IPS-20b (cell line): ENCODE results near the gene ENO4.
A peak's percentile ranks its signal among the peaks of the same experiment; 100 is the strongest.

Experiments
- H3K27ac ChIP-seq: one replicate; pipeline ENCODE4 v1.5.1; 2013; ENCODE audit warnings: low read length
- H3K27me3 ChIP-seq: 2 replicates; pipeline ENCODE4 v1.6.1; 2013; ENCODE audit warnings: mild to moderate bottlenecking, low read length, inconsistent platforms; ENCODE audit not compliant: insufficient read depth
- H3K36me3 ChIP-seq: 2 replicates; pipeline ENCODE4 v1.6.1; 2013; ENCODE audit warnings: low read depth, mild to moderate bottlenecking, inconsistent platforms, low read length, moderate library complexity; ENCODE audit not compliant: insufficient read depth
- H3K4me1 ChIP-seq: 2 replicates; pipeline ENCODE4 v1.6.1; 2013; ENCODE audit warnings: mild to moderate bottlenecking, control low read depth, inconsistent platforms, low read length, moderate library complexity; ENCODE audit not compliant: insufficient read depth
- H3K4me3 ChIP-seq: 2 replicates; pipeline ENCODE4 v1.5.1; 2013; ENCODE audit warnings: mild to moderate bottlenecking, low read length, inconsistent platforms
- H3K9ac ChIP-seq: 2 replicates; pipeline ENCODE4 v1.6.1; 2013; ENCODE audit warnings: low read depth, mild to moderate bottlenecking, inconsistent platforms, low read length, moderate library complexity
- H3K9me3 ChIP-seq: 2 replicates; pipeline ENCODE4 v1.6.1; 2013; ENCODE audit warnings: mild to moderate bottlenecking, low read depth, low read length, inconsistent platforms; ENCODE audit not compliant: insufficient read depth

Gene ENO4

DNA sequence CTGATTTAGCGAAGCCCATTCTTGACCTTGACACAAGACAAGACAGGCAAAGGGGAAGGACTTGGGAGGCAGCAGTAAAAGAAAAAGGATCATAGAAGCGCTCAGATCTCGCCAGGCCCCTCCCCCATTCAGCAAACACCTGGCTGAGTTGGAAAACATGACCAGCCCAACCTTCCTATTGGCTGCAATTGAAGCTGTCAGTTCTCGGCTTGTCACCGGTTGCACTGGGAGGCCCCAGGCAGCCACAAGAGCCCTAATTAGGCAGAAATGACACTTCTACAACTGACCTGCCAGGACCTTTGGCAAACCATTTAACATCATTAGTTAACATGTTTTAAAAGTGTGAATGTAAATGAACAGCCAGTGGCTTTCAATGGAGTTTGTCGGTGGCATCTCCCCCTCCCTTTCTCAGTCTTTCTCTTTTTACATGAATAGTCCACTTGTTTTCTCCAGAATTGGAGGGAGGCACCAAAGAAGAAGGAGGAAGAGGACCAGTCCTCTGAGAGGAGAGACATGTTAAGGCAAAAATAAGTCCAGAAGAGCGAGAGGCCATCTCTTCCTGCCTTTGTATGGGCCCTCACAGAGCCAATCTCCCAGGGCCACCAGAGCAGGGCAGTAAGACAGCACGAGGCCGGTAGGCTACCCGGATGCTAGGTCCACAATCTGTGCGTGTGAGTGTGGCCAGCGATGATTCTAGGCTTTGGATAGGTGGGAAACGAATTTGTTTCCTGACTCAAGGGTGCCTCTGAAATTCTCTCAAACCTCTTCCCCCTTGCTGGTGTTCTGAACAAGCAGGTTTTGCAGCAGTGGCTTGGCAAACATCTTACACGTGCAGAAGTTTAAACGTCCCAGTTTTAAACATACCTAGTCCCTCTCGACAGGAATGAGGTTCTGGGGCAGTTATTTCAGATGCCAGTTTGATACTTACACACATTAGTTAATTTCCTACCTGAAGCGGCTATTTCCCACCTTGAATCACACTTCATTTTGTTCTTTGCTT is 15.0 kb upstream of the ENO4 start:
- no peaks in the 10 kb centered on the region for H3K36me3 ChIP-seq
- no peaks in the 10 kb centered on the region for H3K9me3 ChIP-seq
- H3K27me3 ChIP-seq = no peaks in the 10 kb centered on the region; the same call in 1 of the 2 replicates
- H3K27ac ChIP-seq = no peak overlapping the region
- no peak overlapping the region; the same call in 1 of the 2 replicates for H3K9ac ChIP-seq
- H3K4me1 ChIP-seq = peaks cover 48% of the 10 kb centered on the region
- H3K4me3 ChIP-seq = no peak overlapping the region; the same call in 1 of the 2 replicates

DNA sequence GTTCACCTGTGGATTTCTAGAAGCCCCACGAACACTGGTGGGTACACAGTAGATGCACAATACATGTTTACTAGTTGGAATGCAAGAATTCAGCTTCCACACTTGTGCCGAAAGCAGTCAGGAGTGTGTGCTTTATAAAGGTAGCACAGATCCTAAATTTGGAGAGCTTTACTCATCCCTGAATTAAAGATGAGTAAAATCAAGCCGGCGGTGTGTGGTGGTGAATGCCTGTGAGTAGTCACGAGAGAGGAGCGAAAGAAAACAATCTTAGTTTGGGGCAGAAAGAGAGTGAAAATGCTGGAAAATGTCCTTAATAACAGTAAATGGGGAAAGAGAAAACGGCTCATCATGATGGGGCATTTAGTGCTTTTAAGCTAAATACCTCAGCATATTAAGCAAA is 13.6 kb upstream of the ENO4 start:
- H3K9ac ChIP-seq = peak overlapping the region; percentile 44; the same call in 1 of the 2 replicates

DNA sequence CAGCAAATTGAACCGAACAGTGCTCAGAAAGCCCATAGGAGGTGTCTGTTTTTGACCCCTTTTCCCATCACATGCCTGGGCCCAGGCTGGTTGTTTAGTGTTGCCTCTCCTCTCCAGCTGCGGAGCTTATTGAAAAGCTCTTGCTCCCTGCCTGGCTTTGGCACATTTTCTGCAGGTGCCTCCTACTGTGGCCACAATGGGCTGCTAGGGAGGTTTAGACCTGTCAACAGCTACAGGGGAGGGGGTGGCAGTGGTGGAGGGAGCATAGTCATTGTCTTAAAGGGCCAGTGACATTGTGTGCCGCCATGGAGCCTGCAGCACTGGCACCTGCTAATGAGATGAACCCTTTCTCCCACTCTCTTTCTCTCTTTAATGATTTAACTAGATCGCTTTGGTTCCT is 13.2 kb upstream of the ENO4 start:
- no peaks in the 10 kb centered on the region for H3K36me3 ChIP-seq
- peak overlapping the region; percentile 13 for H3K27ac ChIP-seq
- H3K9ac ChIP-seq = peak overlapping the region; percentile 44; the same call in 1 of the 2 replicates
- no peaks in the 10 kb centered on the region; the same call in 1 of the 2 replicates for H3K27me3 ChIP-seq
- H3K4me1 ChIP-seq = peaks cover 60% of the 10 kb centered on the region
- peak overlapping the region; percentile 49; the same call in 1 of the 2 replicates for H3K4me3 ChIP-seq
- no peaks in the 10 kb centered on the region for H3K9me3 ChIP-seq

More for the DNA sequence above, 13.6 kb upstream of the ENO4 start:
- Histone ChIP-seq H3K27me3 (no peaks in the 10 kb centered on the region; the same call in 1 of the 2 replicates), H3K36me3 (no peaks in the 10 kb centered on the region), H3K27ac (peak overlapping the region; percentile 13), H3K4me3 (peak overlapping the region; percentile 49; the same call in 1 of the 2 replicates), H3K9me3 (no peaks in the 10 kb centered on the region), H3K4me1 (peaks cover 59% of the 10 kb centered on the region)

DNA sequence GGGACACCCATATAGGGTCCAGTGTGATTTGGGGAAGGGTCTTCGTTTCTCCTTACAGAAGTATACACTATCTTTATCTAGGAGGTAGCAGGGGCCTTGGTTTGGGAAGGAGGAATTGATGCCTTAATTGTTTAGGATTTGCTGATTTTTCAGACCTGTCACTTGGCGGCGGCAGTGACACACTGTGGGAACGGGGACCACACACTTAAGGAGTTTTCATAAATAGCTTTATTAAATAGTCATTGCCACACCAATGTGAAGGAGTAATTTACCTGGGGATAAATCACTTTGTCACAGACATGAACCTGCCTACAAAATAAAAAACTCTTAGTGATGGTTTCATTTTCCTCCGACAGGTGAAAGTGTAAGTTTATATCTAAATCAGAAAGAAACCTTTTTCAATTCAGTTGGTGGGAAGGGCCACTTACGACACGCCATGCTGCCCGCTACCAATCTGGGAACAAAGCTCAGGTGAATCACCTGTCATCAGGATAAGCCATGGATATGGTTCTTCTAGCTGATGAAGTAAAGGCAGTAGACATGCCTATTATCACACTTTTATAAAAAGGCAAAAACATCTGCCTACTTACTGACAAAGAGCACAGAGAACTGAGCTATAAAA is 12.3 kb upstream of the ENO4 start:
- no peaks in the 10 kb centered on the region for H3K36me3 ChIP-seq
- no peak overlapping the region for H3K27ac ChIP-seq
- no peaks in the 10 kb centered on the region; the same call in 1 of the 2 replicates for H3K27me3 ChIP-seq

DNA sequence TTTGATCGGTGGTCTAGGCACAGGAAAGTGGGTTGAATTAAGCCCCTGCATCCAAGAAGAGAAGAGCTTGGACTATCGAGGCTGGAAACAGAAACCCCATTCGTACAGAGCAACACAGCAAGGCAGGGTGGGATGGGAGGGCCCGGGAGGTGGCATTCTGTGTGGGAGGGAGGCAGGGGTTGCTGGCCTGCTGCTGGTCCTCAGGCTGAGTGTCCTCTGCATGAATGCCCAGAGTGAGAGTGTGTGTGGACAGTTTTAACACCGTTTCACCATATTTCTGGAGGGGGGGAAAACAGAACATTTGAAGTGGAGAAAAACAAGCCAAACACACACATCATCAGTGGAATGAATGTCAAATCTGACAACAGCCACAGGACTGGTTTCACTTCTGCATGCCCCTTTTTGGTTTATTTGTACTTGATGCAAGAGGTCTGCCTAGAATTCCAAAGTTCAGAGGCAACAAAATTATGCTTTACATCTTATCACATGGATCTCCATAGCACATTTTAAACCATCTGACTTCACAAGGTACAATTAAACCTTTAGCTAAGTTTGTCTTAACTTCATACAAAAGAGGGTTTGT is 11.1 kb upstream of the ENO4 start:
- peak overlapping the region; percentile 49; the same call in 1 of the 2 replicates for H3K9ac ChIP-seq
- no peak overlapping the region for H3K27ac ChIP-seq
- H3K27me3 ChIP-seq = no peaks in the 10 kb centered on the region; the same call in 1 of the 2 replicates
- H3K9me3 ChIP-seq = no peaks in the 10 kb centered on the region
- peaks cover 60% of the 10 kb centered on the region for H3K4me1 ChIP-seq
- H3K36me3 ChIP-seq = no peaks in the 10 kb centered on the region
- no peak overlapping the region for H3K4me3 ChIP-seq

More for the DNA sequence above, 12.3 kb upstream of the ENO4 start:
- H3K4me1 ChIP-seq = peaks cover 60% of the 10 kb centered on the region
- no peak overlapping the region for H3K9ac ChIP-seq
- no peaks in the 10 kb centered on the region for H3K9me3 ChIP-seq
- no peak overlapping the region for H3K4me3 ChIP-seq

DNA sequence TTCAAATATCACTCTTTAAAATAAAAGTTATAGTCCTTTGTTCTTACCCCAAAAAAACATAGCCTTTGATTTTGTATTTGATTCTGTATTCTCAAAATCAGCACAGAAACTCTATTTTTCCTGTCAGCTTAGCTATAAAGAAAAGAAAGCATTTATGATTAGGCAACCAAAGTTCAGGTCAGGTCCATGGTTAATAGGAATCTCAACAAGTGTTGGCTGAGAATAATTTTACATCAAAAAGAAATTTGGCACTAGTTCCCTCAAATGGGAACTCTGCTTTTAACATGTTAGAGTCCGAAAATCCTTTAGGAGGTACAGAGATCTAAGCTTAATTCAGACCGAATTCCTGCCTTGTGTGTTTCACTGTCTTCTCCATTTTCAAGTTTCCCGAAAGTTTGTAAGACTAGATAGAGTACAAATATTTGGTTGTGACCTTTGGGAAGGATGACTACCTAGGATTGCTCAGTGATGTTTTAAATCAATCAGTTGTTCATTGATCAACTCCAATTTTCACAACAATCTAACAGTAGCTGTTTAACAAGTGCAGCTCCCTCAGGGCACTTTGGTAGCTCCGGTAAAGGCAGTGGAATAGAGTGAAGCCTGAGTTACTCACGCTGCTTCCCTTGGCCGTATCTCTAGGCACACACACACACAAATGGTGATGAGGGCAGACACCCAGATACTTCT is 8.8 kb upstream of the ENO4 start:
- Histone ChIP-seq H3K27ac (no peak overlapping the region), H3K36me3 (no peaks in the 10 kb centered on the region), H3K27me3 (no peaks in the 10 kb centered on the region), H3K9ac (no peak overlapping the region), H3K4me3 (no peak overlapping the region), H3K4me1 (peaks cover 43% of the 10 kb centered on the region), H3K9me3 (no peaks in the 10 kb centered on the region)

DNA sequence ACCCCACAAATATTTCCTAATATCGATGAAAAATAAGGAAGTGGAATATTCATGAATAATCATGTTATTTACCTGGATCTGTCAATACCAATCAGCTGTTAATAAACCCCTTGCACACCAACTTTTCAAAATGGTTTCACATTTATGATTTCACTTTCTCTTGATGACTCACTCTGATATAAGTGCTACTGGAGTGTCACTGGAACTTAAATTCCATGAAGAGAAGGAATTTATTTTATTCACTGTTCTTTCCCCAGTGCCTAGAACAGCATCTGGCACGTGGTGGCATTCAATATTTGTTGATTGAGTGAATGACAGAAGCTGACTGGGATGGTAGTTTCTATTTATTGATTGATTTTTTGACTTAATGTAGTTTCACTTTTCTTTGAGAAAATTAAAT is 3.5 kb upstream of the ENO4 start:
- no peak overlapping the region for H3K4me3 ChIP-seq

DNA sequence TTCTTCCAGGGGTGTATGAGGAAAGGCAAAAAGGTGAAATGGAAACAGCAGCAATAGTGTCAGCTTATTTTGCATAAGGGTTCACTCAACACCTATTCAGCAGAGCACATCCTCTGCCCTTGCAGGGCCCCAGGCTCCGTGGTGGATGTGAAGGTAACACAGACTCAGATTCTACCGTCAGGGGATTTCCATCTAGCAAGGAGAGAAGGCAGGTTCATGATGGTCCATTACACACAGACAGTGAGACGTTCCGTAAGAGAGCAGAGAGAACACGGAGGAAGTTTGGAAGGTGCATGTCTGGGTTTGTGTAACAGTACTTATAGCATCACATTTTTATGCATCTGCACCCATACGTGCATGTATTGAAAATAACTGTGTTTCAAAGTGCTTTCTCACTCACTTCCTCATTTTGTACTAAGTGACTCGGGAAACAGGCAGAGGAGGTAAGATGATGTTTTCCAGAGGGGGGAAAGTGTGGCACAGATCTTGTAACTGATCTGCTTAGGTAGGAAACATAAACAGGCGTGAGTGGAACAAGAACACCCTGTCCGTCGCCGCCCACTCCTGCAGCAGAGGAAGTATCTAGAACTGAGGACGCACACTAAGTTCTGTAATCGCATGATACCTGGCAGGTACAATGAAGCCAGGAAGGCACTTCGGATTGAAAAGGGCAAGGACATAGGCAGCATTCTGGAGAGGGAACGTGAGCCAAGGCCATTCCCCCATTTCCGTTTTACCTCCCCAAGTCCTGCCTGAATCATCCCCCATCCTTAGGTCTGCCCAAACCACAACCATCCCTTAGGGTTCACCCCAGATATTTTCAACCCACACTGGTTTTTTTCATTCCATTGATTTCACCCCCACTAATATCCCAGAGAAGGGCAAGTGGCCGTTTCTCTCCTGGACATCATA is 1.0 kb upstream of the ENO4 start:
- Histone ChIP-seq H3K4me3 (peak overlapping the region; percentile 88), H3K27ac (no peak overlapping the region)

More for the DNA sequence above, 3.5 kb upstream of the ENO4 start:
- Histone ChIP-seq H3K9me3 (no peaks in the 10 kb centered on the region), H3K9ac (no peak overlapping the region), H3K4me1 (peaks cover 16% of the 10 kb centered on the region; the same call in 1 of the 2 replicates), H3K36me3 (no peaks in the 10 kb centered on the region), H3K27ac (no peak overlapping the region), H3K27me3 (peaks cover 23% of the 10 kb centered on the region)

DNA sequence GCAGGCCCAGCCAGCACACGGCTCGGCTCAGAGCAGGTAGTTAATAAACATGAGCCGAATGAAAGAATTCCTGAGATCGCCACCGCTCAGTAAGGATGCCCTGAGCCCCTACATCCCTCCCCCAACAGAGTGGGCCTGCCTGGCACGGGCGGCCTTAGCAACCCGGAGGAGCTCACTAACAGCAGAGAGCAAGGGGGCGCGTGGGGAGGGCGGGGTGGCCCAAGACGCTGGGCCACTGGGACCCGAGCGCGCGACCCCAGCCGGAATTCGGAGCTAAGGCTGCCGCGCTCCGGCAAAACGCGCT is 403 bp upstream of the ENO4 start:
- peak overlapping the region; percentile 91 for H3K9ac ChIP-seq
- no peaks in the 10 kb centered on the region for H3K9me3 ChIP-seq
- H3K4me1 ChIP-seq = peaks cover 16% of the 10 kb centered on the region; the same call in 1 of the 2 replicates
- H3K27ac ChIP-seq = no peak overlapping the region
- no peaks in the 10 kb centered on the region for H3K36me3 ChIP-seq
- peaks cover 34% of the 10 kb centered on the region for H3K27me3 ChIP-seq
- peak overlapping the region; percentile 88 for H3K4me3 ChIP-seq

More for the DNA sequence above, 1.0 kb upstream of the ENO4 start:
- Histone ChIP-seq H3K27me3 (peaks cover 34% of the 10 kb centered on the region), H3K9ac (peak overlapping the region; percentile 91; the same call in 1 of the 2 replicates), H3K36me3 (no peaks in the 10 kb centered on the region), H3K9me3 (no peaks in the 10 kb centered on the region), H3K4me1 (peaks cover 16% of the 10 kb centered on the region; the same call in 1 of the 2 replicates)

DNA sequence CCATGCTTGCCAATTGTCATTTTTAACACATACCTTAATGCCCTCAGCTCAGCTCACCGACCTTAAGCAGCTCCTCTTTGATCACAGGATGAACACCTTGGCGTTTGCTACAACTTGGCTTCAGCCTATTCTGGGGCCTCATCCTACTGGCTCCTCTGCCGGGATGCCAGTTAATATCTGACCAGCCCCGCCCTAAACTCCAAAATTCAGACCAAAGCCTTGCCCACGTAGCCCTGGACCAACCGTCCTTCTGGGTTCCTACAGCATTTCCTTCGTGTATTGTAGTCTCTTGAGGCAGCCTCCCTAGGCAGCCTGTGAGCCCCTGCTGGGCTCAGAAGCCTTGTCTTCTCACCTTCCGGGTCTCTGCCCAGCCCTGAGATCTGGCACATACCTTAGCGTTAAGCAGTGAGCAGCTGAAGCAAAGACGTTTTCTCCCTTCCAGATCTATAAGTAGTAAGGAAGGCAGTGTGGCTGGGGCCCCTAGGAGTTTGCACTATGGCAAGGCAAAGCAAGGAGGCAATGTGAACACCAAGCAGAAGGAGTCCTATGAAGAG is 836 bp downstream of the ENO4 start:
- no peak overlapping the region for H3K27ac ChIP-seq

More for the DNA sequence above, 836 bp downstream of the ENO4 start:
- H3K4me1 ChIP-seq = peaks cover 16% of the 10 kb centered on the region; the same call in 1 of the 2 replicates
- H3K4me3 ChIP-seq = peak overlapping the region; percentile 88
- H3K9me3 ChIP-seq = no peaks in the 10 kb centered on the region
- H3K9ac ChIP-seq = peak overlapping the region; percentile 91; the same call in 1 of the 2 replicates
- no peaks in the 10 kb centered on the region for H3K36me3 ChIP-seq
- peaks cover 34% of the 10 kb centered on the region for H3K27me3 ChIP-seq
